GM21360 (cell line): ENCODE measurements around the gene UPP2.

Experiments used
- ATAC-seq: cut with Tn5 transposase; IDR thresholded peaks from one replicate; pipeline ENCODE4 v1.9.1; 2021; ENCODE audit warnings: mild to moderate bottlenecking, moderate library complexity; ENCODE audit not compliant: unreplicated experiment

UPP2 gene

DNA sequence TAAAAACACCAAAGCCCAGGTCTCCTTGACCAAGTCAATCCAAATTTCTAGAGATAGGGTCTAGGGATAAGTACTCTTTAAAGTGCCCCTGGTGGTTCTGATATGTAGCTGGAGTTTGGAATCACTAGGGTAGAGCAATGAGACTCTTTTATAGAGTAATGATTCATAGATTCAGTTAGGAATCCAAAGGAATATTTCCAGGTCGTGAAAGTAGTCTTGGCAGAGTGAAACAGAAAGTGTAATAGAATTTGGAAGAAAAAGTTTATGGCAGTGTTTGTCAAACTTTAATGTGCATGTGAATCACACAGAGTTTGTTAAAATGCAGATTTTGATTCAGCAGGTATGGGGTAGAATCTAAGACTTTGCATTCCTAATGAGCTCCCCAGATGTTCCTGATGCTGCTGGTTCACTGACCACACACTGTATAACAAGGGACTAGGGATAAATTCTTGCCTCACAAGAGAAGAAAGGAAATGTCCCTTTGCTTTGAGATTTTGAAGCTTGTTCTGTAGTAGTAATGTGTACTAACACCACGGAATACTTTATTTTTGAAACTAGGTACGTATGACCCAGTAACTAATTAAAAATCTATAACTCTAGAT is 1.8 kb downstream of the UPP2 start:
- no peak for ATAC-seq

DNA sequence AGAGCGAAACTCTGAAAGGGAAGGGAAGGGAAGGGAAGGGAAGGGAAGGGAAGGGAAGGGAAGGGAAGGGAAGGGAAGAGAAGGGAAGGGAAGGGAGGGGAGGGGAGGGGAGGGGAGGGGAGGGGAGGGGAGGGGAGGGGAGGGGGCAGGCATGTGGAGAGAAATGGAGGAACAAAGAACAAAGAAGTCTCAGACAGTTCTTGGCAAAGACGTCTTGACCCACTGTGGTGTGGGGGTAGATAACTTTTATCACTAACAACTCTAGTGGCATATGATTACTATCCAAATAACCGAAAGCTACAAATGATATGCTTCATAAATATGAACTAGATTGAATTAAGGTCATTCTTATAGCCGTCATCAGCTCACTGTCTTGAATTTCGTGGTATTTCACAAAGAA is 3.2 kb downstream of the UPP2 start:
- no peak for ATAC-seq

DNA sequence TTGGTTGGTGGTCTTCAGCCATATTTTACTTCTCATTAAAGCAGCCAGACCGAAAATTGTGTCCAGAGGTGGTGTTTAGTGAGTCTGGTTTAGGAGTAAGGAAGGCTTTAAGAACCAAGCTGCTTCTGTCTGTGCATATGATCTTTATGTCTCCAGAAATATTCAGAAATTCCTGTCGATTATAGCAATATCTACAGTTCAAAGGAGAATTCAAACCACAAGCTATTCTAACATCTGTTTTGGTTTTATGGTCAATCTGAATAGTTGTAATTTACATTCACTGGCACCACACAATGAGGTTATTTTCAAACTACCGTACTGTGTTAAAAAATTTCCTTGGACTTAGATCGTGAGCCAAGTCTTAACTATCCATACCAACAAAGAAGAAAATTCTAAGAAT is 11.3 kb downstream of the UPP2 start:
- ATAC-seq, result no peak

DNA sequence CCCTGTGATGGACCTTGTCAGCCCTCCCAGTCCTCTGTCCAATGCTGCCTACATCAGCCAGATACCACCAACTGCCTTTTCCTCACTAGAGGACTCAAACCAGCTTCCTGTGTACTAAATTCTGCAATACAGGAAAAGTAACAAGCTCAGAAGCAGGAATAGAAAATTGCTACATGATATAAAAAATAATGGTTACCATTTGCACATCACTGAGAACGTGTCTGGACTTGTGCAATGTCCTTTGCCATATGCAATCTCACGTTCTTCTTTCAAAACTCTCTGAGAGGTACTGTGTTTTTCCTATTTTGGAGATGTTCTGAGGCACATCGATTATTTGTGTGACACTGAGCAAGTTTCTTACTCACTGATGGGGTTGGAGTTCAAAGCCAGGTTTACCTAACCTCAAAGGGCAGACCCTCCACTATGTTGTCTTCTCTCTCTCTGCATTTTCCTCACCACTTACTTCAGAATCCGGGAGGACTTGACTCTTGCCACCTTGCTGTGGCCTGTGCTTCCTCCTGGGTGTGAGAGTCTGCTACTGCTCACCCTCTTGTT is 12.1 kb downstream of the UPP2 start:
- no peak for ATAC-seq

DNA sequence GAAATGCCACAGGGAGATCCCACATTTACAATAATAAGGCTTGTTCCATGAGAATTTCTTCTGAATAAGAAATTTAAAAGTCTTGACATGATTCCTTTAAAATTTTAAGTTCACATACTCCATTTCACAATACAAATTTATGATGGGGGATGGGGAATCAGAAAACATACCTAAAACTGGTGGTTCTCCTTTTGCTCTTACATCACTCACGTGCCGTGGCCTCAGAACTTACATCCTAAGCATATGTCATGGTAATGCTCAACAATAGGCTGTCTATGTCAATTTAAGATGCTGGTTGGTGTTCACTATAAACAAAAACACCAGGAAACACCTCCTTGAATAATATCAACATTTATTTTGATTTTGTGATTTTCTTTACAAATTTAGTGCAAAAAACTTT is 12.8 kb downstream of the UPP2 start:
- no peak for ATAC-seq

DNA sequence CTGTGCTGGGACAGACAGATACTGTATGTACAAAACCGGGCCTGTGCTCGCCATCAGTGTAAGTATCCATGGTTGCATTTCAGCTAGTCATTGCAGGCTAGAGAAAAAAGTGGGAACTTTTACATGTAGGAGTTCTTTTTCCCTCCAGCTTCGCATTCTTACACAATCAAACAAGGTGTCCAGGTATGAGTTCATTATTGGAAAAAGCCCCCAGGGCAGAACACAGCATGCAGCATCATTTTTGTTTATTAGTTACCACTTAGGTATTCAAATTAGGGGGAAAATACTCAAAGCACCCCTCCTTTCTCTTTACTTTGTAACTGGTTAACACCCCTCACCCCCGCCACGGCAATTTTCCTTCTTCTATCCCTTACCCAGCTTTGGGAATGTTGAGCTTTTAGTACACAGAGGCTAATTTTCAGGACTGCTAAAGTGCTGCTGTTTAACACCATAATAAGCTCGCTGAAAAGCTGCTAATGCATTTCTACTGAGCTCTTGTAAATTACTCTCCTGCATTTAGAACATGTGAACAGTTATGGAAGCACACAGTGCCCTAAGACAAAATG is 13.6 kb downstream of the UPP2 start:
- ATAC-seq, result no peak

DNA sequence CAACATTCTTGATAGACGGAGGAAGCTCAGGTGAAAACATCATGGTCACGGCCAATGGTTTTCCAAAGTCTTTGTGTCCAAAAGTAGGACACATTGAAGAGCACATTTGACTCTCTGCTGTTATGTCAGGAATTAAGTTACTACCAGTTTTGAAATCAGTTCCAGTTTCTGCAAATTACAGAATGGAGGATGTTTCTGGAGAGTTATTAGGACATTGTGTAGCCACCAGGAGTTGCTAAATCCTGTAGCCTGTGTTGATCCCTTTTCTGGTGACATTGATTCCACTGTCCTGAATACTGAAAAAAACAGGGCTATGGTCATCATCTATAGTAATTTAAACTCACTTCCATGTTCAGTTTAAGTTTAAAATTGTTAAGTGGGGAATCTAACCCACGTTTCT is 15.3 kb downstream of the UPP2 start:
- ATAC-seq, result no peak

DNA sequence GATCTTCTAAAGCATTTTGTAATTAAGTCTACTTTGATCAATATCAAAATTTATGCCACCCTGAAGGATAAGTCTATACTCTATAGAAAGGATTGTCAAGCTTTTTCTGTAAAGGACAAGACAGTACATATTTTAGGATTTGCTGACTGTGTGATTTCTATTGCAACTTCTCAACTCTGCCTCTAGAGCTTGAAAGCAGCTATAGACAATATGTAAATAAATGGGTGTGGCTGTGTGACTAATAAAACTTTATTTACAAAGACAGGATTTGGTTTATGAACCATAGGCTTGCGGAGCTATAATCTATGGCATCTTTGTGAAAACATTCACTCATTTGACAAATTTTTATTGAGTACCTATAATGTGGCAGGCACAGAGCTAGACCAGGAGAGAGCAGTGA is 18.4 kb downstream of the UPP2 start:
- ATAC-seq, result no peak

DNA sequence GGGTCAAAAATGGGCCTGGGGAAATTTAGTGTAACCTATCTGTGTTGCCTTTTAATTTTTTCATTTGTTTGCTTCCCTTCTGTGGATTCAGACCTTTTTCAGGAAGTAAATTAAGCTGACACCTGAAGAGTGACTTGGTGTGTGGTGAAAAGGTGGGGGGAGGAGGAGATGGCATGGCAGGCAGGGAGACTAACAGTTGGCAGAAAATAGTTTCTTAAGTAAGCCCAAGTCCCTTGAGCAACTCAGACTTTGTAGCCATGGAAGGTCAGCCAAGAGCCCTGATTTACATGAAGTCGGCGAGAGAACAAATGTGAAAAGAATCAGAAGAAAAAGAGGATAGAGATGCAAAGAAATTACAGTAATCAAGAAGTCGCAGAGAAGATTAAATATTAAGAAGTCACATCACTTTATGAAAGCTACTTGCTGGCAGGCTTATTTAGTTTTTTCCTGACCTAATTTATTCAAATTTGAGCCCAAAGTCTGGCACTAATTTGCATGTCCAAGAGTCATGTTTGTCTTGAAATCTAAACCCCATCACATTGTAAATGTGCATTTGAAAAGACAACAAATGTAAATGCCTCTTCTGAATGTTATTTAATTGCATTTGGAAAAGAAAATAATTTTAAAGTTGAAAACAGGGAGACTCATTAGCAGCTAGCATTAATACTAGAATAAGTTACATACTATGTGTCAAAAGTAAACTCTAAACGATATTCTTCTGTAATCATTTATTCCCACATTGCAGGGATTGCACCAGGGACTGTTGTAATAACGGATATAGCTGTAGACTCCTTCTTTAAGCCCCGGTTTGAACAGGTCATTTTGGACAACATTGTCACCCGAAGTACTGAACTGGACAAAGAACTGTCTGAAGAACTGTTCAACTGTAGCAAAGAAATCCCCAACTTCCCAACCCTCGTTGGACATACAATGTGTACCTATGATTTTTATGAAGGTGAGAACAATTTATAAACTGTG is 19.3 kb downstream of the UPP2 start:
- ATAC-seq, result no peak

DNA sequence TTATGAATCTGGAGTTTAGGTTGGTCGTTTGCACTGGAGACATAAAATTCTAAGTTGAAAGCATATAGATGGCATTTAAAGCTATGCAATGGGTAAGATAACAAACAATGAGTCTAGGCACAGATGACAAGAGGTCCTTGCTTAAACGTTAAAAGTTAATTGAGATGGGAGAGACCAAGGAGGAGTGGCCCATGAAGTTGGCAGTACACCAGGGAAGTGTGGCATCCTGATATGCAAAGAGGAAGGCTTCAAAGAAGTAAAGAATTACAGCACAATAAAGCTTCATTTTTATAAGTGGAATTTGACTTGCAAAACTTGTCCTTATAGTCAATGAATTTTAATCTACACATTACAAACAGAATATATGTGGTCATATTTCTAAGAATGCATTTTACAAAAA is 23.2 kb downstream of the UPP2 start:
- no peak for ATAC-seq

DNA sequence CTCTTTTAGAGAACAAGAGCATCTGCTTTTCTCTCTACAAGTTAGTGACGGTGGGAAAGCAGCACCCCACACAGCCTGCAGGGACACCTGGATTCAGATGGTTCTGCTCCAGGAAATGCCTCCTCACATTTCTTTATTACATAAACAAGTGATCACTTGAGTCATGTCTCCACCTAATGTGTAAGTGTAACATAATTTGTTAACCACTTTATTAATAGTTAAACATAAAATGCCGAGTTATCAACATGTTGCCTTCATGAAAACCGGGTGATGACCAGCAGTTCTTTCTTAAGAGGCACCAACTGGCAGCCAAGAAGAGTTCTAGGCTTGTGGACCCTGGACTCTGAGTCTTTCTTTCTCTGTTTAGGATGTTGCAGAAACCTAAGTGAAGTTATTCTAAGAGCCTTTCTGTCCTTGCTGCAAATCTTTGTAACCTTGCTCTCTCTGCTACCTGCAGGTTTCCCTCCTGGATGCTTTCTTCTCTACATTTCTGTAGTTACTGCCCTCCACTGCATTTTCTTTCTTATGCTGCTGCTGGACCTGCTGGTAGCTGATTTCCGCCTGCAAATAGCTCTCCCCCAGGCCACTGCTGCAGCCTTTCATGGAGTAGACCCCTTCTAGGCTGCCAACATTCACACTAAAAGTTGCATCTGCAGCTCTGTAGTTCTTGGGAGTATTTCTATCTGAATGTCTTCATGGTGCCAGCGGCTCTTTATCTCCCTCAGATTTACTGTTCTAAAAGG is 24.3 kb downstream of the UPP2 start:
- ATAC-seq, result no peak

DNA sequence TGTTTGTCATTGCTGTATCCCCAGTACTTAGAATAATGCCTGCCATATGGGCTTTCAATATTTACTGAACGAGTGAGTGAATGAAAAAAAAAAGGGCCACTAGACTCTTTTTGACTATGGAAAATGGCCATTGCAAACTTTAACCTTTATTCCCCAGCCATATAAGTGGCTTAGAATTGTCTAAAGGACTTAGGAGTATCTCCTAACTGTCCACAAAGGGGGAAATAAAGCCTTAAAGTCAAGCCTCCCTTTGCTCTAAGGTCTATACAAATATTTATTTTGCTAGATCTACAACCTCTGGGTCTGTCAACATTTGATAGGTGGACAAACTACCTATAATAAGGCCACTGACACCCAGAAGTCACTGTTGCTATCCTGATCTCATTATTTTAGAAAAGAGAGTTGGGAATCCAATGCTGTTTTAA is 25.7 kb downstream of the UPP2 start:
- no peak for ATAC-seq

DNA sequence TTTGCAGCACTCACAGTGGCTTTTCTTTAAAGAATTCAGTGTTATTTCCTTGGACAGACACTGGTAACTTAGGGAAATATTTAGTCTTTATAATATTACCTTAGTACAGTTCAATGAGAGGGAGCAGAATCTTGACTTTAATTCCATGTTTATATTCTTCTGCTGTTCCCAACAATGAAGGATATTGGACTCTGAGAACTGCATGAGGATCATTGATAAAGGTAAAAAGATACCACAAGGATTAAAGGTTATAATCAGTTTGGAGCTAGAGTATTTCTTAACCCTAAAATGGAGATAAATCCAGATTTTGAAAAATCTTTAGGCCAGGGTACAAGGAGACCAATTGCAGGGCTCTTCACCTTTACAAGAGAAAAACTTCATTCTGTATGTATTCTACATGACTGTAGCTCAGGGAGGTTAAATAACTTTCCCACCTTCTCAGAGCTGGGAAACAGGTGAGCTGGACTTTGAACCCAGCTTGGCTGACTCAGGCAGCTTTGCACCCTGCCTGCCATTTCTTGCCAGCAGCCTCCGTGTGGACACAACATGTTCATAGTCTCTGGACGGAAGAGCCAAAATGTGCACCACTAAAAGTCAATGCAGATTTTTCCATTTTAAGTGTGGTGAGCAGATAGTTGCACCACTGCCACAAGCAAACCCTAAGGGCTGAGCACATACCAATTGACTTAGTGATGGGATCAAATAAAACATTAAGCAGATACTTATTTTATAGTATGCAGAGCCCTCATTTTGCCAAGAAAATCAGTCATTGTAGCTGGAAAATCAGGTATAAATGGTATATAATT is 26.7 kb downstream of the UPP2 start:
- ATAC-seq, result no peak

DNA sequence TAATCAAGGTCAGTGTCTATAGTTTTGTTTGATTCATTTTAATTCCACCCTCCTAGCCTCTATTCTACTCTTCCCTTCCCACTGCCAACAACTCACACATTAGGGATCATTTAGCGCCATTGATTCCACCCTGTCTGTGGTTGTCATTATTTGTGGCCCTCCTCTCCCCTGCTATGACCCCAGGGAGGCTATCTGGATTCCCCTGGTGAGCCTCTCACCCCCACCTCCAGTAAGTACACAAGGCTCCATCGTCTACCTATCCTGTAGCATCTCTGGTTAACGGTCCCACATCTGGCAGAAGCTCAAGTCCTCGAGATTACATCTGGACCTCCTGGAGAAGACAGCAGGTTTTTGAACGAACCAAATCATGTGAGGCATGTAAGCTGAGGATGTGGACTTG is 27.4 kb downstream of the UPP2 start:
- ATAC-seq, result no peak

DNA sequence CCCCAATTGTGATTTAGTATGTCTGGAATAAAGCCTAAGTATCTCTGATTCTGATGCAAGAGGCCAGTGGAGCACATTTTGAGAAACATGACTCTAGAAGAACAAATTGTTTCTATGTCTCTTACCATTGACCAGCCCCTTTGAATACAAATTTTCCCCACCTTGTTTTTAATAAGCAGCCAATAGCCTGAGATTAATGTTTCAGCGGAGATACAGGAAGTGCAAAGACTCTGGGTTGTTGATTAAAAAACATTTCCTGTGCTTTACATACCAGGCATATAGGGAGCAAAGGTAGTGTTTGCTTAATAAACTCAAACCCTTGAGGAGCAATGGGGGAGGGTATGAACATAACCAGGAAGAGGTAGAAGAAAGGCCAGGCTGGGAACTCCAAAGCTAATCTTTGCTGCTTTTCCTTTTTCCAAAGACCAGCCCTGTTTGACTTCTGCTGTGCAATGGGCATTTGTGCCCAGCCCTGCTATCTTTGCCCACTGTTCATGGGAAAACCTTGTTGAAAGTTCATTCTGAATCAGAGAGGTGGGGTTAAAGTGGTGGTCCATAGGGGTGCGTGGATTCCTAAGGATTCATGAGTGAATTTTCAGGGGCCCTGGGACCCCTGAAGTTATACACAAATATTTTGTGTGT is 29.3 kb downstream of the UPP2 start:
- no peak for ATAC-seq

DNA sequence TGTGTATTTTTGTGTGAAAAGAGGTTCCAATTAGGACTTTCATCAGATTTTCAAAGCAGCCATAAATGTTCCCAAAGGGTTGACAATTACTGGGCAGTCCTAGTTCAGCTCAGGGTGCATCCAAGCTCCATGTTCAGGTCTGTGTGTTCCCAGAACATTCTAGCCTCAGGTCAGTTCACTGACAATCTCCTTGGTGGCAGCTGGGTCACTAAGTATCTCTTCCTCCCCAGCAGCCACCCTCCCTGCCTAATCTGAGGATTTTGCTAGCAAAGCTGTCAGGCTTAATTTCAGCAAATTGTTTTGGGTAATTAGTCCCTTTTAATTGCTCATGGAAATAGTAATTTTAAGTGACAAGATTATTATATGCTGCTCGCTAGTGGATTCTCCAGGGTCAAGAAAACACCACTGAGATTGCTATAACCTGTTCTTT is 29.8 kb downstream of the UPP2 start:
- no peak for ATAC-seq

DNA sequence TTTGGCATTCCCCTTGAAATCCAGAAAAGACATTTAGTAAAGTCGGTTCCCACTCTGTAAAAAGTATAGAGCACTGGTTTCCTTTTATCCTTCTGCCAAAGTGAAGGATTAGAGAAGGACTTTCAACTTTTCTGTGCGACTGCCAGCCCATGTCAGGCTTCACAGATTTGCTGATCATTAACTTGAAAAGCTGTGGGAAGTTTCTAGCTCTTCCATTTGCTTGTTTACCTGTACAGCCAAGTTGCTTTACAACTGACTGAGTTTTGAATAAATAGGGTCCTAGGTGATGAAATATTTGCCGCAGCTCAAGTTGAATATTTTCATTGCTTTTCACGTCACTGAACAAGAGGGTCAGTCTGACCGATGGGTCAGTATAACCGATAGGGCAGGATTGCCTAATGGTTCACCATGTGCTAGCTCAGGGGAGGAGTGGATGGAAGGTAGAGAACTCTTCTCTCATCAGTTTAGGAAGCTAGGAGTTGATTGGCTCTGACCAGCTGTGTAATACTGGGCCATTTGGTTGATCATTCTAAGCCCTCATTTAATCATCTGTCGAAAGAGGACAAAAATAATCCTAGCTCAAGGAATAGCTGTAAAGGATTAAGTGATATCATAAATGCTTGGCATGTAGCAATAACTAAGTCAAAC is 30.4 kb downstream of the UPP2 start:
- ATAC-seq, result no peak

DNA sequence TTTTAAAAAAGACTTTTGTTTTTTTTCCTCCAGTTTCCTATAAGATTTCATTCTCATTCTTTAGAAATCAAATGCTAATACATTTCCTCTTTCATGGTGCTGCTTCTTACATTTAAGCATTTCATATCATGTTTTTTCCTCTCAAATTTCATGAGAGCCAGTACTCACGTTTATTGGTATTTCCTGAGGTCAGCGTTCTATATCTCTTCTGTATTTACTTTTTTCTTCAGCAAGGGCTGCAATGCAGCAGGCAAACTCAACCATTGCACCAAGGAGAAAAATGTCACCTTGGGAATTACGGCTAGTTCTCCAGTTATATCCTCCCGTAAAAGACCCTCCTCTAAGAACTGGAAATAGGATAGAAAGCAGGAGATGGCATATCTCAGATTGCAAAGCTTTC is 32.4 kb downstream of the UPP2 start:
- ATAC-seq, result no peak

DNA sequence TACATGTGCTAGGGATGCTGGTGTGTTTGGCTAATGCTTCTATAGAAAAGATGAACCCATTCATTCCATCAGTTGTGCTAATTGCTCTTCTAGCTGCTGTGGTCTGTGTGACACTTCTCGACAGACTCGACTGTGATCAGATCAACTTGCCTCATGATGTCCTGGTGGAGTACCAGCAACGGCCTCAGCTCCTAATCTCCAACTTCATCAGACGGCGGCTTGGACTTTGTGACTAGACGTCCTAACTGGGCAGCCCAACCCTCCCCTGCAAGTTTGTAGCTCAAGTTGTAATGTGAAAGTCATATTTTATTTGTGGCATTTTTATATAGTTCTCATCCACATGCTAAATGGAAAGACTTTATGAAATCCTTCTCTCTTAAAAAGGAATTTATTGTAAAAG is 33.0 kb downstream of the UPP2 start:
- no peak for ATAC-seq
